Naive thymus-derived CD4-positive, alpha-beta T cell (primary cell): ENCODE results near the gene RNF145. TPM values are rescaled to one million over a fixed set of nuclear protein-coding genes. Genes with fewer than 3 reads are reported as not detected.

Experiments
- ATAC-seq: fragments of 150-1000 bp; cut with Tn5 transposase; 2 replicates; pipeline ENCODE4 v1.10.0; 2021; ENCODE audit warnings: mild to moderate bottlenecking, moderate library complexity
- CTCF ChIA-PET: fragments of 350-600 bp; sonication (Branson Sonifier 250); formaldehyde crosslinking; loops from one replicate; lab custom pipeline; 2021; ENCODE audit warnings: antibody characterized with exemption; lab: Charles Lee
- POLR2A ChIA-PET: fragments of 350-600 bp; sonication (Branson Sonifier 250); formaldehyde crosslinking; loops from one replicate; lab custom pipeline; 2021; ENCODE audit warnings: antibody characterized with exemption, inconsistent platforms; lab: Charles Lee
- DNase-seq, 9 donors: peaks; one replicate each; pipeline versions ENCODE4 v3.0.0 to v3.0.0-alpha.2; 2020 to 2022; ENCODE audit warnings: mixed read lengths in 1 of 9
- H3K27ac ChIP-seq: one replicate; pipeline ENCODE4 v1.7.0; 2013; ENCODE audit warnings: mild to moderate bottlenecking, low read depth, low read length, moderate library complexity
- H3K27me3 ChIP-seq, 2 donors: one replicate each; pipeline ENCODE4 v1.7.0; 2013; ENCODE audit warnings: low read length in 2 of 2, mild to moderate bottlenecking in 2 of 2, moderate library complexity in 2 of 2; ENCODE audit not compliant: control insufficient read depth in 2 of 2, insufficient read depth in 2 of 2
- H3K36me3 ChIP-seq, 3 experiments: 1 replicate in 2 of 3; 2 replicates in 1 of 3; pipeline ENCODE4 v1.7.0; 2013; ENCODE audit warnings: low read length in 3 of 3, mild to moderate bottlenecking in 3 of 3, moderate library complexity in 1 of 3; ENCODE audit not compliant: insufficient read depth in 3 of 3, control insufficient read depth in 2 of 3
- H3K4me1 ChIP-seq, 2 donors: one replicate each; pipeline ENCODE4 v1.7.0; 2013; ENCODE audit warnings: low read length in 2 of 2, mild to moderate bottlenecking in 2 of 2, moderate library complexity in 1 of 2; ENCODE audit not compliant: control insufficient read depth in 2 of 2, insufficient read depth in 2 of 2
- H3K4me3 ChIP-seq: 2 replicates; pipeline ENCODE4 v1.7.0; 2013; ENCODE audit warnings: mild to moderate bottlenecking, low read length
- H3K9me3 ChIP-seq, 3 experiments: 1 replicate in 2 of 3; 2 replicates in 1 of 3; pipeline ENCODE4 v1.7.0; 2013; ENCODE audit warnings: low read length in 3 of 3; ENCODE audit not compliant: control insufficient read depth in 2 of 3
- H3K27ac Mint-ChIP-seq, 9 donors: one replicate each; pipeline ENCODE4 v1.8.0; 2020 to 2022; ENCODE audit warnings: mixed read lengths in 9 of 9, mild to moderate bottlenecking in 8 of 9, moderate library complexity in 5 of 9, inconsistent platforms in 2 of 9
- H3K27me3 Mint-ChIP-seq, 5 donors: one replicate each; pipeline ENCODE4 v1.8.0; 2021 to 2022; ENCODE audit warnings: mixed read lengths in 5 of 5, mild to moderate bottlenecking in 1 of 5
- H3K36me3 Mint-ChIP-seq, 5 donors: one replicate each; pipeline ENCODE4 v1.8.0; 2020 to 2022; ENCODE audit warnings: mixed read lengths in 5 of 5, mild to moderate bottlenecking in 3 of 5, inconsistent platforms in 1 of 5
- H3K4me1 Mint-ChIP-seq, 7 donors: one replicate each; pipeline ENCODE4 v1.8.0; 2020 to 2022; ENCODE audit warnings: mixed read lengths in 7 of 7, mild to moderate bottlenecking in 3 of 7, inconsistent platforms in 1 of 7
- H3K4me3 Mint-ChIP-seq, 10 donors: one replicate each; pipeline ENCODE4 v1.8.0; 2020 to 2022; ENCODE audit warnings: mild to moderate bottlenecking in 10 of 10, mixed read lengths in 10 of 10, moderate library complexity in 6 of 10, inconsistent platforms in 2 of 10
- H3K9me3 Mint-ChIP-seq, 11 donors: one replicate each; pipeline ENCODE4 v1.8.0; 2020 to 2022; ENCODE audit warnings: mixed read lengths in 11 of 11, mild to moderate bottlenecking in 4 of 11, inconsistent platforms in 1 of 11, moderate library complexity in 1 of 11
- intact Hi-C, 2 donors: fragments of 100-400 bp; cut with micrococcal nuclease; formaldehyde crosslinking; loops; one replicate each; pipeline ENCODE4 v1.15.1; 2023
- polyA plus RNA-seq, 2 donors: library from polyadenylated mRNA; unstranded; fragments of 300-500 nt; fragmentation: Illumina TruSeq; gene quantifications; one replicate each; pipeline ENCODE4 v1.2.3, GENCODE V29; 2021
- total RNA-seq, 6 experiments: library from RNA in 5 of 6; stranded (reverse) in 5 of 6; gene quantifications; 1 replicate in 5 of 6; 2 replicates in 1 of 6; pipeline ENCODE4 v1.2.3 and lab custom pipeline; 2021 to 2026

RNF145 gene
- total and polyA plus RNA-seq, 7 experiments from 2014 or later = 10.8 to 142 (median 64.4) TPM

GRCh38 chr5:159195775-159196174, 13.6 kb downstream of the RNF145 start:
- peak overlapping the region in 7 of 9 donors; percentile 1 to 85 (median 23) for H3K27ac Mint-ChIP-seq
- POLR2A ChIA-PET = interaction anchor here (1.0 kb wide), 1 partner anchor 13 kb away, joined by 3 read pairs; no protein-coding TSS in a partner anchor

GRCh38 chr5:159190170-159190569, 19.2 kb downstream of the RNF145 start:
- Mint-ChIP-seq H3K4me1 (peaks cover 24 to 80% (median 66%) of the 10 kb centered on the region in 7 donors), H3K36me3 (peaks cover 4 to 59% (median 30%) of the 10 kb centered on the region in 5 donors)

More at GRCh38 chr5:159195775-159196174, 13.6 kb downstream of the RNF145 start:
- H3K4me3 ChIP-seq = no peak overlapping the region
- DNase-seq (no peak), ATAC-seq (no peak)
- Mint-ChIP-seq H3K4me3 (peak overlapping the region in 2 of 10 donors; percentile 8 to 20), H3K27me3 (no peaks in the 10 kb centered on the region), H3K4me1 (peaks cover 40 to 92% (median 84%) of the 10 kb centered on the region in 7 donors), H3K36me3 (peaks cover 13 to 59% (median 37%) of the 10 kb centered on the region in 5 donors), H3K9me3 (no peaks in the 10 kb centered on the region)
- CTCF ChIA-PET = interaction anchor here (0.6 kb wide), 1 partner anchor 133 kb away, joined by 3 read pairs; no protein-coding TSS in a partner anchor
- H3K9me3 ChIP-seq = no peaks in the 10 kb centered on the region
- peaks cover 0 to 11% (median 0%) of the 10 kb centered on the region in 3 experiments for H3K36me3 ChIP-seq
- H3K4me1 ChIP-seq = peaks cover 19 to 28% of the 10 kb centered on the region in 2 donors
- H3K27ac ChIP-seq = no peak overlapping the region
- intact Hi-C loops = no loop called here
- no peaks in the 10 kb centered on the region for H3K27me3 ChIP-seq

GRCh38 chr5:159189310-159189709, 20.0 kb downstream of the RNF145 start:
- H3K9me3 ChIP-seq = no peaks in the 10 kb centered on the region
- Mint-ChIP-seq H3K4me3 (no peak overlapping the region), H3K4me1 (peaks cover 24 to 80% (median 66%) of the 10 kb centered on the region in 7 donors), H3K36me3 (peaks cover 4 to 54% (median 30%) of the 10 kb centered on the region in 5 donors), H3K27me3 (no peaks in the 10 kb centered on the region), H3K9me3 (no peaks in the 10 kb centered on the region), H3K27ac (peak overlapping the region in 4 of 9 donors; percentile 17 to 49 (median 26))
- H3K4me3 ChIP-seq = no peak overlapping the region
- ATAC-seq = no peak
- intact Hi-C loops = no loop called here
- no peaks in the 10 kb centered on the region for H3K4me1 ChIP-seq
- no peak for DNase-seq
- H3K27me3 ChIP-seq = no peaks in the 10 kb centered on the region
- ChIA-PET POLR2A (interaction anchor here (1.0 kb wide), 1 partner anchor 268 kb away, joined by 3 read pairs; no protein-coding TSS in a partner anchor), CTCF (interaction anchor here (0.9 kb wide), 1 partner anchor 13 kb away, joined by 3 read pairs; no protein-coding TSS in a partner anchor)
- peaks cover 0 to 41% (median 11%) of the 10 kb centered on the region in 3 experiments for H3K36me3 ChIP-seq
- H3K27ac ChIP-seq = no peak overlapping the region

More at GRCh38 chr5:159190170-159190569, 19.2 kb downstream of the RNF145 start:
- Histone ChIP-seq H3K4me1 (no peaks in the 10 kb centered on the region), H3K4me3 (no peak overlapping the region), H3K27me3 (no peaks in the 10 kb centered on the region), H3K9me3 (no peaks in the 10 kb centered on the region), H3K27ac (no peak overlapping the region), H3K36me3 (peaks cover 0 to 38% (median 11%) of the 10 kb centered on the region in 3 experiments)
- Mint-ChIP-seq H3K9me3 (no peaks in the 10 kb centered on the region), H3K27ac (peak overlapping the region in 1 of 9 donors; percentile 49), H3K27me3 (no peaks in the 10 kb centered on the region), H3K4me3 (no peak overlapping the region)
- CTCF ChIA-PET = interaction anchor here (0.7 to 0.9 kb wide), 2 partner anchors 12 kb away, joined by 3 read pairs; no protein-coding TSS in a partner anchor
- DNase-seq (no peak), ATAC-seq (no peak)
- intact Hi-C loops = loop anchor here in 1 of 2 donors (1.0 kb wide), 1 partner anchor 8 kb away; no protein-coding TSS in a partner anchor
- POLR2A ChIA-PET = interaction anchor here (1.0 to 1.1 kb wide), 2 partner anchors 11 to 267 kb away, joined by 3 read pairs; no protein-coding TSS in a partner anchor

- H3K4me3 ChIP-seq = no peak overlapping the region
- POLR2A ChIA-PET = interaction anchor here (0.5 kb wide), 1 partner anchor 20 kb away, joined by 3 read pairs; no protein-coding TSS in a partner anchor
- H3K9me3 ChIP-seq = no peaks in the 10 kb centered on the region
- Mint-ChIP-seq H3K4me3 (no peak overlapping the region), H3K36me3 (peaks cover 0 to 41% (median 20%) of the 10 kb centered on the region in 5 donors), H3K4me1 (peaks cover 22 to 80% (median 68%) of the 10 kb centered on the region in 7 donors), H3K9me3 (no peaks in the 10 kb centered on the region), H3K27ac (peak overlapping the region in 5 of 9 donors; percentile 23 to 75 (median 41)), H3K27me3 (no peaks in the 10 kb centered on the region)
- intact Hi-C loops = loop anchor here in 1 of 2 donors (2.0 kb wide), 1 partner anchor 15 kb away; no protein-coding TSS in a partner anchor
- DNase-seq (no peak), ATAC-seq (no peak)
- no peaks in the 10 kb centered on the region for H3K4me1 ChIP-seq
- CTCF ChIA-PET = no interaction called here
- peaks cover 0 to 33% (median 11%) of the 10 kb centered on the region in 3 experiments for H3K36me3 ChIP-seq
- no peak overlapping the region for H3K27ac ChIP-seq
- no peaks in the 10 kb centered on the region for H3K27me3 ChIP-seq
Observed at GRCh38 chr5:159187719-159188118, 21.6 kb downstream of the RNF145 start.

GRCh38 chr5:159186319-159186718, 23.0 kb downstream of the RNF145 start:
- no peak for ATAC-seq
- peaks cover 19 to 81% (median 72%) of the 10 kb centered on the region in 7 donors for H3K4me1 Mint-ChIP-seq
- Histone ChIP-seq H3K36me3 (peaks cover 0 to 33% (median 11%) of the 10 kb centered on the region in 3 experiments), H3K4me3 (no peak overlapping the region), H3K4me1 (peaks cover 0 to 1% of the 10 kb centered on the region in 2 donors), H3K27ac (no peak overlapping the region), H3K27me3 (no peaks in the 10 kb centered on the region), H3K9me3 (no peaks in the 10 kb centered on the region)
- H3K36me3 Mint-ChIP-seq = peaks cover 0 to 38% (median 21%) of the 10 kb centered on the region in 5 donors
- no peak overlapping the region for H3K4me3 Mint-ChIP-seq
- no peaks in the 10 kb centered on the region for H3K9me3 Mint-ChIP-seq
- ChIA-PET CTCF (no interaction called here), POLR2A (interaction anchor here (0.7 to 1.6 kb wide), 2 partner anchors 11 to 130 kb away, joined by 3 read pairs; no protein-coding TSS in a partner anchor)
- intact Hi-C loops = loop anchor here in 1 of 2 donors (2.0 kb wide), 1 partner anchor 14 kb away; no protein-coding TSS in a partner anchor
- H3K27ac Mint-ChIP-seq = peak overlapping the region in 7 of 9 donors; percentile 25 to 86 (median 60)
- DNase-seq = no peak
- H3K27me3 Mint-ChIP-seq = no peaks in the 10 kb centered on the region

- H3K4me1 ChIP-seq = peaks cover 0 to 5% of the 10 kb centered on the region in 2 donors
- Mint-ChIP-seq H3K27me3 (no peaks in the 10 kb centered on the region), H3K4me3 (no peak overlapping the region), H3K9me3 (no peaks in the 10 kb centered on the region), H3K36me3 (peaks cover 0 to 36% (median 20%) of the 10 kb centered on the region in 5 donors), H3K4me1 (peaks cover 20 to 83% (median 74%) of the 10 kb centered on the region in 7 donors), H3K27ac (peak overlapping the region in 7 of 9 donors; percentile 23 to 86 (median 48))
- POLR2A ChIA-PET = interaction anchor here (0.7 to 1.6 kb wide), 2 partner anchors 12 to 131 kb away, joined by 3 read pairs; no protein-coding TSS in a partner anchor
- no peak overlapping the region for H3K4me3 ChIP-seq
- CTCF ChIA-PET = no interaction called here
- H3K27ac ChIP-seq = no peak overlapping the region
- H3K36me3 ChIP-seq = peaks cover 0 to 33% (median 11%) of the 10 kb centered on the region in 3 experiments
- intact Hi-C loops = loop anchor here in 1 of 2 donors (2.0 kb wide), 1 partner anchor 13 kb away; no protein-coding TSS in a partner anchor
- no peak for DNase-seq
- no peaks in the 10 kb centered on the region for H3K27me3 ChIP-seq
- H3K9me3 ChIP-seq = no peaks in the 10 kb centered on the region
- no peak for ATAC-seq
Observed at GRCh38 chr5:159185773-159186172, 23.6 kb downstream of the RNF145 start.
